Measurements from ENCODE around the gene AKR1C4. TPM values are rescaled to one million over a fixed set of nuclear protein-coding genes. Genes with fewer than 3 reads are reported as not detected.
"Not testable (repeated sequence)": the region's sequence is repeated elsewhere in the genome, so short reads cannot be mapped to it uniquely, and the experiment has no call there.

Gene AKR1C4
- total RNA-seq, 2 donors from 2014 or later, result not detected

- DNase-seq; ATAC-seq; intact Hi-C loops (cut with DNase I, micrococcal nuclease): not testable (repeated sequence)
These were observed 61.1 kb downstream of the AKR1C4 start for GRCh38 chr10:5257768-5258167.

DNA sequence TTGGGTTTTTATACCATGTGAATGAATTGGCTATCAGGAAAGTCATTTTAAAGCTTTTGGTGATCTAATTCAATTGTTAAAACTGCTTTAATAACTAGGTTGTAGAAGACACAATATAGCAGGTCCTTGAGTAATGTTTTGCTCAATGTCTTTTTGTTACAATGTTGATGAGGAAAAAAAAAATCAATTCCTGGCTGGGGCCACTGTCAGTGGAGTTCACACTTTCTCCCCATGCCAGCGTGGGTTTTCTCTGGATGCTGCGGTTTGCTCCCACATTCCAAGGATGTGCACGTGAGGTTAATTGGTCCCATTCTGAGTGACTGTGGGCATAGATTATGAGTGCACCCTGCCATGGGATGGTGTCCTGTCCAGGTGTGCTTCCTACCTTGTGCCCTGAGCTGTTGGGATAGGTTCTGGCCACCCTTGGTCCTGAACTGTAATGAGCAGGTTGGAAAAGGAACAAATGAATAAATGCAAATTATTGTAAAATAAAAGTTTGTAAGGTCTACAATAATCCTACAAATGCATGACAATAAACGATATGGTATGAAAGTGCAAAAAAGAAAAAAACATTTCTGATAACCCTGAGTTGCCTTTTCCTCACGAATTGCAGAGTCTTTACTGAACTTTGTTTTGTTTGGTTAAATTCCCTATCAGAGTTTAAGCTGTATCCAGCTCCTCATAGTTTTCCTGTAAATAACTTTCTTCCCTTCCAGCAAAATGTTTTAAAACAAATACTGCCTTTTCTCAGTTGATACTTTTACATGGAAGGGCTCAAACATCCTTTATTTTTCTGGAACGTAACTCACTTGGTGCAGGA lies 62.7 kb downstream of the AKR1C4 start:
- no peak for ATAC-seq
- intact Hi-C loops (cut with DNase I, micrococcal nuclease), result no loop called here
- no peak for DNase-seq

GRCh38 chr10:5259952-5260578 lies 63.4 kb downstream of the AKR1C4 start:
- ATAC-seq, result no peak
- no peak for DNase-seq
- intact Hi-C loops (cut with DNase I, micrococcal nuclease), result no loop called here

DNA sequence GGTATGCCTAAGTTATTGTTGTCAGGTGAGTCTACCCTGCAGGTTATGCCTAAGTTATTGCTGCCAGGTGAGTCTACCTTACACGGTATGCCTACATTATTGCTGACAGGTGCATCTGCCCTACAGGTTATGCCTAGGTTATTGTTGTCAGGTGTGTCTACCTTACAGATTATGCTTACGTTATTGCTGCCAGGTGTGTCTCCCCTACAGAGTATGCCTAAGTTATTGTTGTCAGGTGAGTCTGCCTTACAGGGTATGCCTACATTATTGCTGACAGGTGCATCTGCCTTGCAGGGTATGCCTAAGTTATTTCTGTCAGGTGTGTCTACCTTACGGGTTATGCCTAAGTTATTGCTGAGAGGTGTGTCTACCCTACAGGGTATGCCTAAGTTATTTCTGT lies 64.2 kb downstream of the AKR1C4 start:
- DNase-seq, result no peak
- ATAC-seq, result peak; percentile 78
- intact Hi-C loops (cut with DNase I, micrococcal nuclease), result no loop called here

DNA sequence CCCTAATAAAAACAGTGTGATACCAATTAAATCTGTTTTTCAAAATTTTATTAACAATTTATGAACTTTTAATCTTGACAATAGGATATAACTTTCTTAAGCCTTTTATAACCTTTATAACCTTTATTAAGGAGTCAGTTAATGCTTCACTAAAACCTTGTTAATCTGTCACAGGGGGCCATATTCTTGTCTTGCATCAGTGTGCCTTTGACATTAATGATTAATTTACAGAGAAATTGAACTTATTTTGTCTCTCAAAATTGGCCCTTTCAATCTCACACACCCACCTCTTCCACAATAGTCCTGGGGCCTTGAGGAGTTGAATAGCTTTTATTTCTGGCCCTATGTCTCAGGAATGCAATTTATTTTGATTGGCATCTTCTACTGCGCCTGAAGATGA lies 68.5 kb downstream of the AKR1C4 start:
- intact Hi-C loops (cut with DNase I, micrococcal nuclease), result no loop called here
- no peak for ATAC-seq
- DNase-seq, result no peak

DNA sequence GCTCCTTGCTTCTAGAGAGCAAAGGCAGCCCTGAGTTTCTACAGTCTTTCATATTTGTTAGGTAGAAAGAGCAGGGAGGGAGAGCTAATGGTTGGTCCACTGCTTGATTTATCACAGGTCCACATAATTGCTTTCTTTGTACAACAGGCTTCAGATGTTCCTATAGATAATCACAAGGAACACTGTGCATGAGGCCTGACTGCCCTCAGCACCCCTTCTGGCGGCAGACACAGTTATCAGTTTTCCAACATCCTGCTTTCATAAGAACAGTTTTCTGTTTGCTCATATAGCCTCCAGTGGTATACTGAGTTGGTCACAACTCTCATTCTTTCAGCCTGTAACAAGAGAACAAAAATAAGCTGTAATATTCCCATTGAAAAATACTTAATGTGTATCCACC lies 69.7 kb downstream of the AKR1C4 start:
- ATAC-seq (no peak), DNase-seq (no peak)
- intact Hi-C loops (cut with DNase I, micrococcal nuclease), result no loop called here

DNA sequence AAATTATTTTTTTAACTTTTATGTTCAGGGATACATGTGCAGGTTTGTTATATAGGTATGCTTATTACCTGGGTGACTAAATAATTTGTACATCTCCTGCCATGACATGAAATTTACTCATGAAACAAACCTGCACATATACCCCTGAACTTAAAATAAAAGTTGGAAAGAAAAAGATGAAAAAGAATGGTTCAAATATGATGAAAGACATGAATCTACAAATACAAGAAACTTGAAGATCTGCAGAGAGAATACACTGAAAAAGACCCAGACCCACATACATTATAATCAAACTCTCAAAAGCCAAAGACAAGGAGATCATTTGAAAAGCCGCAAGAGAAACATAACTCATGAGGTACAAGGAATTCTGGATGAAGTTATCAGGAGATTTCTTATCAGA lies 70.2 kb downstream of the AKR1C4 start:
- intact Hi-C loops (cut with DNase I, micrococcal nuclease), result no loop called here
- no peak for ATAC-seq
- no peak for DNase-seq

DNA sequence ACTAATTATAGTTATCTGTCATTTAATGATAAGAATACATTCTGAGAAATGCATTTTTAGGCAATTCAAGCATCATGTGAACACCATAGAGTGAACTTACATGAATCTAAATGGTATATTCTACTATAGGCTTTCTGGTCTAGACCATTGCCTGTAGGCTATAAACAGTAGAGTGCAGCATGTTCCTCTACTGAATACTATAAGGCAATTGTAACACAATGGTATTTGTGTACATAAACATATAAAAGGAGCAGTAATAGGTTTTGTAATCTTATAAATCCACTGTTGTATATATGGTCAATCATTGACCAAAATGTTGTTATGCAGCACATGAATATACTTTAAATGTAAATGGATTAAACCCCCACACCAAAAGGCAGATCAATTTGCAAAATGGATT lies 71.6 kb downstream of the AKR1C4 start:
- ATAC-seq, result peak; percentile 96
- intact Hi-C loops (cut with DNase I, micrococcal nuclease), result no loop called here
- DNase-seq, result no peak

Other genes starting within 250 kb of the AKR1C4 start
- 10 to 100 TPM; 12.8 to 88.1 TPM for gene AKR1C1, start 233.4 kb upstream of the AKR1C4 start, total RNA-seq
- 10 to 100 TPM; 18.8 to 65.4 TPM for gene AKR1C2, start 193.0 kb upstream of the AKR1C4 start, total RNA-seq
- 100 to 1,000 TPM; 173 to 682 TPM for gene AKR1C3, start 102.4 kb upstream of the AKR1C4 start, total RNA-seq
- gene AKR1C8, start 11.7 kb upstream of the AKR1C4 start, total RNA-seq, result not detected
- 1 to 10 TPM; 4.5 to 6.1 TPM for gene UCN3, start 168.1 kb downstream of the AKR1C4 start, total RNA-seq
- gene TUBAL3, start 208.0 kb downstream of the AKR1C4 start, total RNA-seq, result 10 to 100 TPM; 38.6 to 53.9 TPM
- 100 to 1,000 TPM; 307 to 355 TPM for gene NET1, start 215.7 kb downstream of the AKR1C4 start, total RNA-seq

All from left colon (tissue), 2 donors.